Activated CD4-positive, CD25-positive, alpha-beta regulatory T cell (primary cell): ENCODE results near the gene APOBEC3F.
"Not testable (repeated sequence)": the region's sequence is repeated elsewhere in the genome, so short reads cannot be mapped to it uniquely, and the experiment has no call there.

Experiments
- DNase-seq, 4 experiments: peaks; one replicate each; lab custom pipeline; 2025; lab: John Stamatoyannopoulos, UW

APOBEC3F gene

GRCh38 chr22:39040538-39041296, at the start of gene APOBEC3F:
TSS of gene APOBEC3F (plus strand) at chr22:39040864. CDS start at chr22:39040961, 97 bp downstream.
- DNase-seq = not testable (repeated sequence)

GRCh38 chr22:38992871-38993371, 47.7 kb upstream of the APOBEC3F start:
- not testable (repeated sequence) for DNase-seq

- no peak for DNase-seq
Observed at GRCh38 chr22:38996105-38996504, 44.6 kb upstream of the APOBEC3F start.

GRCh38 chr22:38997518-38997917, 43.1 kb upstream of the APOBEC3F start:
- DNase-seq = no peak

- DNase-seq = peak; percentile 24 to 52 (median 42)
Observed at GRCh38 chr22:39003165-39003638, 37.5 kb upstream of the APOBEC3F start.

- no peak for DNase-seq
Observed at GRCh38 chr22:39007177-39007576, 33.5 kb upstream of the APOBEC3F start.

- not testable (repeated sequence) for DNase-seq
Observed at GRCh38 chr22:39008271-39008850, 32.3 kb upstream of the APOBEC3F start.

- no peak for DNase-seq
Observed at GRCh38 chr22:39010946-39011345, 29.7 kb upstream of the APOBEC3F start.

GRCh38 chr22:39012533-39013511, 27.8 kb upstream of the APOBEC3F start:
- no peak for DNase-seq

- DNase-seq = not testable (repeated sequence)
Observed at GRCh38 chr22:39013561-39013941, 27.1 kb upstream of the APOBEC3F start.

GRCh38 chr22:39013942-39014722, 26.5 kb upstream of the APOBEC3F start, which contains the start of gene APOBEC3C:
TSS of gene APOBEC3C (plus strand) at chr22:39014257. CDS start at chr22:39014363, 106 bp downstream.
- peak; percentile 49 to 53 (median 52) for DNase-seq

- DNase-seq = not testable (repeated sequence)
Observed at GRCh38 chr22:39014723-39015121, 25.9 kb upstream of the APOBEC3F start.

GRCh38 chr22:39016592-39016991, 24.1 kb upstream of the APOBEC3F start:
- DNase-seq = no peak

- no peak for DNase-seq
Observed at GRCh38 chr22:39017596-39018365, 22.9 kb upstream of the APOBEC3F start.

GRCh38 chr22:39020021-39020651, 20.5 kb upstream of the APOBEC3F start:
- not testable (repeated sequence) for DNase-seq

GRCh38 chr22:39021552-39022250, 19.0 kb upstream of the APOBEC3F start:
- DNase-seq = no peak

- DNase-seq = no peak
Observed at GRCh38 chr22:39024519-39025308, 15.9 kb upstream of the APOBEC3F start.

GRCh38 chr22:39026509-39027150, 14.0 kb upstream of the APOBEC3F start:
- DNase-seq = no peak
